Activated T-cell treated with anti-CD3 and anti-CD28 coated beads, Interleukin-2, amount 50 U/mL, for 48 hours (primary cell): ENCODE data around the gene BRINP2.

Experiments used
- DNase-seq, 2 experiments: peaks; one replicate each; pipeline ENCODE4 v3.0.0-alpha.2; 2020

The BRINP2 gene

GRCh38 chr1:177171536-177172123, 872 bp downstream of the BRINP2 start:
- DNase-seq, result no peak

DNA sequence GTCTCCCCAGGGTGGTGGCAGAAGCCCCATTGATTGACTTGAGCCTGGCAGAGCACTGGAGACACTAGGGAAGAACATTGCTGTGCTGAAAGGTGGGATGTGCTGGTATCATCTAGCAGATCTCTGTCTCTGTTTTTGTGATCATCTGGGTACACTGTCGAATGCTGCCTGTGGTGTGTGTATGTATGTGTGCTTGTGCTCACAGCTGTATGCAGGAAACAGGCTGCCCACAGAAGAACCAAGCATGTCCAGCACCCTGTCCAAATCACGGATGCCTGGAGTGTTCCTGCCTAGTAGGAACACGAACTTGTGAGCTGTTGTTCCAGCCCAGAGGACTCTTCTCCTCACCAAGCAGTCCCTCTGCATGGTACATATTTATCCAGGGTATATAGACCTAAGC, 1.5 kb downstream of the BRINP2 start:
- no peak for DNase-seq

- DNase-seq, result no peak
These were observed 2.1 kb downstream of the BRINP2 start for GRCh38 chr1:177172866-177173265.

- DNase-seq, result no peak
These were observed 3.2 kb downstream of the BRINP2 start for GRCh38 chr1:177173976-177174375.

GRCh38 chr1:177174921-177175634, 4.3 kb downstream of the BRINP2 start:
- DNase-seq, result no peak

GRCh38 chr1:177181280-177181630, 10.5 kb downstream of the BRINP2 start:
- DNase-seq, result no peak

- peak; percentile 61 to 65 for DNase-seq
These were observed 11.0 kb downstream of the BRINP2 start for GRCh38 chr1:177181631-177182291.

GRCh38 chr1:177183836-177184235, 13.1 kb downstream of the BRINP2 start:
- DNase-seq, result no peak

DNA sequence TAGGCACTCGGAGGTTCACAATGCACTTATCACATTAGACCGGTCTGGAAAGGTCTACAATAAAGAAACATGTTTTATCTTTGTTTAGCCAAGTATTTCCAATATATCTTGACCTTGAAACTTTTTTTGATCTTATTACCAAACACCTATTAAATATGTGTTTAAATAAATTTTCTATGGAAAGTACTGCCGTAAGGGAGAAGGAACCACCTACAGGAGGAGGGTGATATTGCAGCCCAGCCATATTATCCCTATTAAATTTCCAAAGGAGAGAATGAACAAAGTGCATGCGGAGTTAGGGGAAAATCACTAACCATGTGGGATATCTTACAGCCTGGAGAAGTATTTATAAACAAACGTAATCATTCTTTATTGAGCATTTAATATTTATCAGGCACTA, 14.5 kb downstream of the BRINP2 start:
- no peak for DNase-seq

GRCh38 chr1:177186639-177187038, 15.9 kb downstream of the BRINP2 start:
- no peak for DNase-seq

DNA sequence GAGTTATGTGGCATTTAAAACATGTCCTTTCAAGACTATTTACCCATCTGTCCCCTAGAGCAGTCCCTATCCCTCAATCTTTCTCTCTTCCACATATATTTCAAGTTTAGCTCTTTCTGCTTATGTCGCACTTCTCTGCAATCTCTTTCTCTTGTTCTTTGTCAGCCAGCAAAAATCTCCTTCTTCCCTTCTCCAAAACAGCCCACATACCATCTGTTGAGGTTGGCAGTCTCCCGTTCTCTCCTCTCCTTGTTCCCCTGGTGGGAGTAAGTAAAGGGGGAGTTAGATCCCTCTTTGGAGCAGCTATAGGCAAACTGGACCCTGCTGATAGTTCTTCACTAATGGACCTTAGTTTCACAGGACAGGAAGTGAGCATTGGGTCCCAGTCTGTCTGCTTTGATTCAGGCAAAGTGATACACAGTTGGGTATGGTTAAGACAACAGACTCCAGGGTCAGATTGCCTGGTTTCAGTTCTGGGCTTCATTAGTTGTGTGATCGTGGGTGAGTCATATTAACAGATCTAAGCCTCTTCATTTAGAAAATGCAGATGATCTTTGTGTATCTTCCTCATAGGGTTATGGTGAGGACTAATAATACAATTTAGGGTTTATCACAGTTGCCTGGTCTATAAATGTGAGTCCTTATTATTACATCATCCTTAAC, 19.7 kb downstream of the BRINP2 start:
- no peak for DNase-seq

- no peak for DNase-seq
These were observed 27.5 kb downstream of the BRINP2 start for GRCh38 chr1:177198243-177198642.

GRCh38 chr1:177200290-177200689, 29.5 kb downstream of the BRINP2 start:
- no peak for DNase-seq

DNA sequence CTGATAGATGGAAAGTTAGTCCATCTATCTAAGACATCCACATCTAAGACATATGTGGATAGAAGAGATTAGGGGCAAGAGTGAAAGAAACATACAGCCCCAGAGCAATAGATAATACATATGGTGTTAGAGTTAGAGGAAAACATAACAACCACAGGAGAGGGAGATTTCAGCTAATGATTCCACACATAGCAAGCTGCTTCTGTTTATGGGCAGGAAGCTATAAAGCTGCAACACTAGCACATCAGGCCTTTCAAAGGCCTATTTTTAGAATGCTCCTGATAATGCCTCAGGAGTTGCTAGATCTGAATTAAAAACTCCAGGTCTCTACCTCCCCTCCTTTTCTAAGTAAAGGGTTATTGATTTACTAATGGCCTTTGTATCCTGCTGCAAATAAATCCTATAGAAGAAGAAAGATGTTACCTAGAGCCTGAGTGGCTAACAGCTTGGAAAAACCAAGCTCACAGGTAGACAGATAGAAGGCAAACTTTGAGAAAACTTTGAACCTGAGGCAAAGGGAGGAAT, 36.1 kb downstream of the BRINP2 start:
- no peak for DNase-seq

- no peak for DNase-seq
These were observed 38.2 kb downstream of the BRINP2 start for GRCh38 chr1:177208920-177209319.

DNA sequence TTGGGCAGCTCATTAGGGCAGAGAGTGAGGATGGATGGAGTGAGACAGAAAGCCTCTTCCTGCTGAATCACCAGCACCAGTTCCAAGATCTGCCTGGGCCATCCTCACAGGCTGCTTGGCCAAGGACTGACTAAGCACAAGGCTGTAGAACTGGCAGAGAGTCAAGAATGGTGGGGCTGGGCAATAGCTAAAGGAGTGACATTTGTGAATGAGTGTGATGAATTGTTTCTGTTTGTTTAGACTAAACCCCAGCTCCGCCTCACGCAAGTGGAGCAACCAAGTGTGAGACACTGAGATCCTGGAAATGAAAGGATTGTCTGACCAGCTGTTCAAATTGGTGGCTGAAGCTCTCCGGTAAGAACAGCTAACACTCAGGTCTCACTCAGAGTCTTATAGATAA, 38.6 kb downstream of the BRINP2 start:
- no peak for DNase-seq

DNA sequence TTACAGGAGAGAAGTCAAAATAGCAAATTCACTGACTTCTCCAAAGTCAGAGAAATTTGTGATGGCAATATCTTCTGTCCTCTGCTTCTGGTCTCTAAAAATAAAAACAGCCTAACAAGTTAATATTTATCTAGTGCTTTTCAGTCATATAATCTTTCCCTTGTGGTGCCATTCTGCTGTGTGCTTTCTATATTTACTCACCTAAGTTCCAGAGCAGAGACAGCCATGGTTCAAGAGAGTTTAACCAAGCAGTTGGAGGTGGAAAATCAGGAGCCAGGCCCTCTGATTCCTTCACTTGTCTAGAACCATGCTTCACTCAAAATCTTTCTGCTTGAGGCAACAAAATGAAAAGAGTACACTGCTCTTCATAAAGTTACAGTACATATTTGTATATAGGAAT, 39.3 kb downstream of the BRINP2 start:
- DNase-seq, result no peak

DNA sequence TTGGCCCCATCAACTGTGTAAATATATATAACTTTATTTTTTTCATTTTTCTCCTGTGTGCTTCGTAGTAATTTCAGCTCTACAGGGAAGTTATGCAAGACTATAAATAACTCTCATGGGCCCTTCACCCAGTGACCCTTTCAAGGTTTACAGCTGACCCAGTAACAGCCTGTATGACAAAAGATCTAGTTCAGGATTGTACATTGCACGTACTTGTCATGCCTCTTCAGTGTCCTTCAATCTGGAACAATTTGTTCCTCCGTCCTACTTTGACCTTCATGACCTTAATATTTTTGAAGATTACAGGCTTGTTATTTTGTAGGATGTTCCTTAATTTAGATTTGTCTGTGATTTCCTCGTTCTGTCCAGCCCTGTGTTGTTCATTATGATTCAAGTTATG, 40.5 kb downstream of the BRINP2 start:
- DNase-seq, result no peak

GRCh38 chr1:177216587-177217202, 45.9 kb downstream of the BRINP2 start:
- DNase-seq, result no peak

DNA sequence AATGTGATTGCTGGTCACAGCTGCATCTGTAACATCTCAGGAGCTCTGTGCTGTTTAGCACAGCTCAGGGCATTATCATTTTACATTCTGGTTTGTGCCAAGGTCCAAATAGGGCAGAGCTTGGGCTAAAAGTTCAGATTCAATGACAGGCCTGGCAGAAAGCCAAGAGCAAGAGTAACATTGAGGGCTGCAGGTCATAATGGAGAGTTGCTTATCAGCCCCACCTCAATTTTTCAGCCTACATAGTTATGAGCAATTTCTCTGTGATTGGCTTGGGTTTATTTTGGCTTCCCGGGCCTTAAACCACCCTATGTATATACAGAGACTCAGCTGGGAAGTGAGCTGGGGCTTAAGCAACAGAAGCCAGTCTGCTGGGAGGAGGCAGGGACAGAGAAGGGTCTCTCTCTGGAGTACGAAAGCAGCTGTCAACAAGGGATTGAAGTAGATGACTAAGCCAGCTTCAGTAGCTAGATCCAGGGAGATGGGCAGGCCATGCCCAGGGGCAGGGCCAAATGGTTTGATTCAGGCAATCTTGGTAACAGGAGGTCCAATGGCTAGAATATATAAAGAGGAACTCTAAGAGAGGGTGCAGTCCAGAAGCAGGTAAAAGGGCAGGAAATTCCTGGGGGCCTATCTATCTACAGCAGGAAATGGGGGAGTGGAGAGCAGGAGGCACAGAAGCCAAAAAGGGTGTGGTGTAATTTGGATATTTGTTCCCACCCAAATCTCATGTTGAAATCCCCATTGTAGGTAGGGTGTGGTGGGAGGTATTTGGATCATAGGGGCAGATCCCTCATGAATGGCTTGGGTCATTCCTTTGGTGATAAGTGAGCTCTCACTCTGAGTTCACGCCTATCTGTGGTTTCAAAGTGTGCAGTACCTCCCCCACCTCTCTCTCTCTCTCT, 49.0 kb downstream of the BRINP2 start:
- DNase-seq, result no peak

DNA sequence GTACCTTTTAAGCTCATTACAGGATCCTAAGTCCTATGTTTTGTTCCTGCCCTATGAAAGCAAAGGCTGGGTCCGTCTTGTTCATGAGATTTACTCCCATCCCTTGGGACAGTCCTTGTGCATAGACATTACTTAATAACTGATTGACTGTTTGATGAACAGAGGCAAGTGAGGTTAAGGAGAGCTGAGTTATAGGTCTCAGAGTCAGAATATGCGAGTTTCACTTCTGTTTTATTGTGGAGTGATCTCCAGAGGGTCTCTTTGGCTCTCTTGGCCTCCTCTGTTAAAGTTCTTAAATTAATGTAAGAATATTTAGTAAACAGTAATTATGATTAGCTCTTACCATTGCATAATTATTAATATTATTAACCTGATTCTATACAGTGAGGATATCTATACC, 52.6 kb downstream of the BRINP2 start:
- DNase-seq, result no peak
